T-cell (primary cell): ENCODE measurements around the gene ACTR2. TPM values are rescaled to one million over a fixed set of nuclear protein-coding genes. Genes with fewer than 3 reads are reported as not detected.
"Not testable (repeated sequence)": the region's sequence is repeated elsewhere in the genome, so short reads cannot be mapped to it uniquely, and the experiment has no call there.

ENCODE experiments used
- ATAC-seq, 4 experiments: fragments of 200-7000 bp in 3 of 4; fragments of 150-1000 bp in 1 of 4; cut with Tn5 transposase; replicated peaks in 1 of 4; 1 replicate in 3 of 4; 2 replicates in 1 of 4; pipeline ENCODE4 v1.10.0; 2021; ENCODE audit warnings: moderate library complexity in 3 of 4, mild to moderate bottlenecking in 2 of 4, moderate number of reproducible peaks in 1 of 4
- CTCF ChIA-PET, 2 donors: fragments of 300-600 bp; sonication (Branson Sonifier 250); formaldehyde crosslinking; loops; one replicate each; lab custom pipeline; 2022; ENCODE audit warnings: antibody characterized with exemption in 2 of 2; lab: Charles Lee
- POLR2A ChIA-PET, 2 donors: fragments of 300-600 bp; sonication (Branson Sonifier 250); formaldehyde crosslinking; loops; one replicate each; lab custom pipeline; 2022; ENCODE audit warnings: antibody characterized with exemption in 2 of 2; lab: Charles Lee
- DNase-seq, 35 experiments: peaks; one replicate each; pipeline versions ENCODE4 v3.0.0 to v3.0.0-alpha.2; 2013 to 2023
- H3K27ac ChIP-seq: one replicate; pipeline ENCODE4 v1.5.1; 2013; ENCODE audit warnings: low read length
- H3K27me3 ChIP-seq, 2 experiments: replicated peaks in 1 of 2; 1 replicate in 1 of 2; 2 replicates in 1 of 2; pipeline versions ENCODE4 v1.6.1 to v1.7.0; 2013; ENCODE audit warnings: low read length in 1 of 2, mixed read lengths in 1 of 2; ENCODE audit not compliant: control insufficient read depth in 2 of 2, insufficient read depth in 2 of 2; ENCODE audit errors: extremely low read depth in 1 of 2
- H3K36me3 ChIP-seq, 2 donors: 1 replicate in 1 of 2; 2 replicates in 1 of 2; pipeline versions ENCODE4 v1.6.1 to v1.7.0; 2013; ENCODE audit warnings: low read length in 1 of 2; ENCODE audit not compliant: control insufficient read depth in 2 of 2, insufficient read depth in 1 of 2; ENCODE audit errors: extremely low read depth in 1 of 2
- H3K4me1 ChIP-seq, 2 experiments: 1 replicate in 1 of 2; 2 replicates in 1 of 2; pipeline versions ENCODE4 v1.6.1 to v1.7.0; 2013; ENCODE audit warnings: low read length in 2 of 2, mixed read lengths in 1 of 2; ENCODE audit not compliant: insufficient read depth in 2 of 2, control insufficient read depth in 1 of 2; ENCODE audit errors: extremely low read depth in 1 of 2
- H3K4me3 ChIP-seq, 2 donors: 1 replicate in 1 of 2; 2 replicates in 1 of 2; pipeline versions ENCODE4 v1.5.1 to v1.7.0; 2013; ENCODE audit warnings: mild to moderate bottlenecking in 2 of 2, low read length in 1 of 2, moderate library complexity in 1 of 2; ENCODE audit not compliant: control insufficient read depth in 1 of 2; ENCODE audit errors: extremely low read depth in 1 of 2
- H3K9me3 ChIP-seq: 2 replicates; pipeline ENCODE4 v1.7.0; 2013
- H3K27ac Mint-ChIP-seq, 2 donors: one replicate each; pipeline ENCODE4 v1.8.0; 2020 to 2021; ENCODE audit warnings: mild to moderate bottlenecking in 2 of 2, mixed read lengths in 2 of 2
- H3K27me3 Mint-ChIP-seq, 2 donors: one replicate each; pipeline ENCODE4 v1.8.0; 2021 to 2022; ENCODE audit warnings: mixed read lengths in 2 of 2
- H3K36me3 Mint-ChIP-seq: one replicate; pipeline ENCODE4 v1.8.0; 2021; ENCODE audit warnings: mixed read lengths
- H3K4me1 Mint-ChIP-seq, 3 donors: one replicate each; pipeline ENCODE4 v1.8.0; 2020 to 2022; ENCODE audit warnings: mixed read lengths in 3 of 3, mild to moderate bottlenecking in 1 of 3
- H3K4me3 Mint-ChIP-seq, 3 donors: one replicate each; pipeline ENCODE4 v1.8.0; 2020 to 2022; ENCODE audit warnings: mild to moderate bottlenecking in 3 of 3, mixed read lengths in 3 of 3, moderate library complexity in 3 of 3
- H3K9me3 Mint-ChIP-seq, 3 donors: one replicate each; pipeline ENCODE4 v1.8.0; 2020 to 2022; ENCODE audit warnings: mixed read lengths in 3 of 3
- WGBS: methylation state at CpG from one replicate; pipeline ENCODE4 v1.1.5; 2013; ENCODE audit warnings: missing lambda C conversion rate; ENCODE audit not compliant: insufficient coverage; 5-methylcytosine and 5-hydroxymethylcytosine counted together
- total RNA-seq, 35 experiments: library from RNA in 6 of 35; stranded (reverse) in 6 of 35; fragments of 120-200 nt in 1 of 35; gene quantifications; one replicate each; pipeline versions ENCODE4 v1.2.1 to v1.2.4 and lab custom pipeline; 2013 to 2026

Gene ACTR2
- total RNA-seq, 5 donors from 2014 or later (not counting 1 experiment from before 2014, with no cell fraction given): 234 to 267 (median 246) TPM

DNA sequence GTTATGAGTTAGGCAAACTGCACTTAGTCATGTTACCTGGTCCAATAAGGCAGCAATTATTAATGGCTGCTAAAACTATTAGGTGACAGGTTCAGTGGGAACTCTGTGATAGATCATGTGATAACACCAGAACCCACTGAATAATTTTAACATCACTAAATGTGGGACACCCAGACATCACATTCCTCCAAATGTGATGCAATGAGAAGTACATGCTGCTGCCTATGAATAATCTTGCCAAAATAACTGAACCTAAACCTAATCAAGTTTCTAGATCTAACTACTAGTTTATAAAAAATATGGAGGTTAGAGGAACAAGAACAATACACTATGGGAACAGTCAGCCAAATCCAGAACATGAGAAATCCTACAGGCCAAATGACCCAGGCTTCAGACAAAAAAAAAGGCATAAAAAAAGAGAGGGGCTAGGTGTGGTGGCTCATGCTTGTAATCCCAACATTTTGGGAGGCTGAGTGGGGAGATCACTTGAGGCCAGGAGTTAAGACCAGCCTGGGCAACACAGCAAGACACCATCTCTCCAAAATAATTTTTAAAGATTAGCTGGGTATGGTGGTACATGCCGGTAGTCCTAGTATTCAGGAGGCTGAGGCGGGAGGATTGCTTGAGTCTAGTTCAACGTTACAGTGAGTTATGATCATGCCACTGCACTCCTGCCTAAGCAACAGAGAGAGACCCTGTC lies 7.0 kb upstream of the ACTR2 start:
- H3K9me3 Mint-ChIP-seq: no peaks in the 10 kb centered on the region
- no peaks in the 10 kb centered on the region for H3K27me3 Mint-ChIP-seq
- H3K4me1 ChIP-seq: no peaks in the 10 kb centered on the region
- ChIA-PET POLR2A (no interaction called here), CTCF (interaction anchor here in 1 of 2 donors (0.8 kb wide), 1 partner anchor 225 kb away, joined by 3 read pairs; no protein-coding TSS in a partner anchor)
- H3K36me3 ChIP-seq: no peaks in the 10 kb centered on the region
- H3K4me1 Mint-ChIP-seq: no peaks in the 10 kb centered on the region
- DNase-seq: no peak
- no peak overlapping the region for H3K4me3 ChIP-seq
- no CpG with 5 or more reads among the region's 3 CpGs for WGBS
- H3K27ac ChIP-seq: no peak overlapping the region
- H3K27me3 ChIP-seq: no peaks in the 10 kb centered on the region
- ATAC-seq: no peak
- no peak overlapping the region for H3K27ac Mint-ChIP-seq
- peaks cover 4% of the 10 kb centered on the region for H3K36me3 Mint-ChIP-seq
- H3K9me3 ChIP-seq: no peaks in the 10 kb centered on the region
- no peak overlapping the region for H3K4me3 Mint-ChIP-seq

DNA sequence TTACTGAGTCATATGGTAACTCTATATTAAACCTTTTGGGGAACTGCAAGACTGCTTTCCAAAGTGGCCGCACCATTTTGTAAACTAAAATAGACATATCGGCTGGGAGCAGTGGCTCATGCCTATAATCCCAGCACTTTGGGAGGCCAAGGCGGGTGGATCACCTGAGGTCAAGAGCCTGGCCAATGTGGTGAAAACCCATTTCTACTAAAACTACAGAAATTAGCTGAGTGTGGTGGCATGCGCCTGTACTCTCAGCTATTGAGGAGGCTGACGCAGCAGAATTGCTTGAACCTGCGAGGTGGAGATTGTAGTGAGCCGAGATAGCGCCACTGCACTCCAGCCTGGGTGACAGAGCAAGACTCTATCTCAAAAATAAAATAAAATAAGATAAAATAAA lies 6.4 kb upstream of the ACTR2 start:
- H3K4me3 ChIP-seq, H3K4me1 ChIP-seq, DNase-seq, POLR2A ChIA-PET, H3K27me3 ChIP-seq, H3K9me3 ChIP-seq, H3K4me1 Mint-ChIP-seq, H3K9me3 Mint-ChIP-seq, H3K36me3 ChIP-seq, H3K27ac ChIP-seq, H3K27ac Mint-ChIP-seq, H3K27me3 Mint-ChIP-seq, H3K4me3 Mint-ChIP-seq, ATAC-seq, H3K36me3 Mint-ChIP-seq: not testable (repeated sequence)
- 90% methylated on average over 2 of the region's 8 CpGs for WGBS
- CTCF ChIA-PET: interaction anchor here in 1 of 2 donors (0.8 kb wide), 1 partner anchor 226 kb away, joined by 3 read pairs; no protein-coding TSS in a partner anchor

DNA sequence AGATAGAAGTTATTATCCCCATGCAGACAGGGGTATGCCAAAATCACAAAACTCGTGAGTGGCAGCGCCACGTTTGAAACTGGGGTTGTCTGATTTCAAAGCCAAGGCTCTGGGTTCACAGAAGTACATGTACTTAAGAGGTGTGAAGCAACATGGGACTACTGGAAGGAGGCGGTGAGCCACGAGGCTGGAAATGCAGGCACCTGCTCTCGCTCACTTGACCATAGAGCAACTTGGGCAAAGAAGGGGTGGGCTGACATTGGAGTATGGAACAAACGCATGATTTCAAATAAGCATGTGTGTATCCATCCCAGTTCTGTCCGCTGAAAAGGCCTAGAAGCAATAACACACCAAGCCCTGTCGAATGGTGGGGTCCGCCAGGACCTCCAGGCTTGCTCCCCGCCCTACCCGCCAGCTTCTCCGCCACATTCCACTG lies 593 bp upstream of the ACTR2 start:
- CTCF ChIA-PET: interaction anchor here in 1 of 2 donors (0.6 to 1.6 kb wide), 11 partner anchors 24 to 688 kb away, joined by 3 to 7 read pairs (median 3); partner anchors contain the start of genes CEP68 and RAB1A
- Mint-ChIP-seq H3K27ac (peak overlapping the region; percentile 97 to 99), H3K27me3 (peaks cover 0 to 2% of the 10 kb centered on the region in 2 donors), H3K4me1 (peaks cover 28 to 39% (median 38%) of the 10 kb centered on the region in 3 donors), H3K36me3 (peaks cover 9% of the 10 kb centered on the region), H3K4me3 (peak overlapping the region; percentile 98 to 99 (median 99)), H3K9me3 (no peaks in the 10 kb centered on the region)
- Histone ChIP-seq H3K4me1 (peaks cover 20 to 32% of the 10 kb centered on the region in 2 experiments), H3K27ac (peak overlapping the region; percentile 95), H3K36me3 (no peaks in the 10 kb centered on the region), H3K4me3 (peak overlapping the region; percentile 90 to 99), H3K27me3 (no peaks in the 10 kb centered on the region), H3K9me3 (no peaks in the 10 kb centered on the region)
- WGBS: 1% methylated on average over 13 of the region's 13 CpGs
- DNase-seq (peak in 3 of 35 experiments; percentile 4 to 13 (median 4)), ATAC-seq (peak in 3 of 4 experiments; percentile 1 to 13 (median 12))
- POLR2A ChIA-PET: interaction anchor here (0.6 to 1.3 kb wide), 27 partner anchors 9 to 1637 kb away, joined by 3 to 26 read pairs (median 7); partner anchors contain the start of genes RAB1A (in 2 of the 2), CEP68 (in 1 of the 2) and SERTAD2 (in 1 of the 2)

DNA sequence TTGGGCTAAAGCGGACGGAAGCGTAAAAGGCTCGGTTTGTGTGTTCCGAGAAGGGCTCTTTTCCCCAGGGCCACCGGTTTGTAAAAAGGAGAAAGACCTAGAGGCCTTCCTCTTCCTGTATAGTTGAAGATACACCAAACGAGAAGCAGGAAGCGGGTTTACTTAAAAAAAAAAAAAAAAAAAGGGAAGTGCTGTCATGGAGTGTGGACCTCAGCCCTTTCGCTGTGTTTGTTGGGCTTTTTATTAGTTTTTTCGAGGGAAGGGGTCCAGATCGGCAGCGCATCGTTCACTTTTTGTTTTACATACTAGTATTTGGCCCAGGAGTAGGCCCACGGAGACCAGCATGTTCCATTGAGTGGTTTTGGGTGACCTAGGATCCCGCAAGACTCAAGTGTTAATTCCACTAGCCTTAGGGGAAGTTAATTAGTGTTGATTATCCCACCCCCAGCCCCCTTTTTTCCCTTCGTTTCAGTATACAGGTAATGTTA lies 676 bp downstream of the ACTR2 start:
- CTCF ChIA-PET: no interaction called here
- Histone ChIP-seq H3K36me3 (no peaks in the 10 kb centered on the region), H3K9me3 (no peaks in the 10 kb centered on the region), H3K27me3 (no peaks in the 10 kb centered on the region), H3K27ac (peak overlapping the region; percentile 95), H3K4me3 (peak overlapping the region; percentile 90 to 99), H3K4me1 (peaks cover 30 to 39% of the 10 kb centered on the region in 2 experiments)
- Mint-ChIP-seq H3K4me3 (peak overlapping the region; percentile 98 to 99 (median 99)), H3K4me1 (peaks cover 38 to 50% (median 48%) of the 10 kb centered on the region in 3 donors), H3K9me3 (no peaks in the 10 kb centered on the region), H3K27ac (peak overlapping the region; percentile 93 to 95), H3K36me3 (peaks cover 13% of the 10 kb centered on the region), H3K27me3 (peaks cover 0 to 2% of the 10 kb centered on the region in 2 donors)
- no CpG with 5 or more reads among the region's 16 CpGs for WGBS
- peak in 25 of 35 experiments; percentile 6 to 71 (median 31) for DNase-seq
- POLR2A ChIA-PET: no interaction called here
- ATAC-seq: peak; percentile 44 to 61 (median 58)

DNA sequence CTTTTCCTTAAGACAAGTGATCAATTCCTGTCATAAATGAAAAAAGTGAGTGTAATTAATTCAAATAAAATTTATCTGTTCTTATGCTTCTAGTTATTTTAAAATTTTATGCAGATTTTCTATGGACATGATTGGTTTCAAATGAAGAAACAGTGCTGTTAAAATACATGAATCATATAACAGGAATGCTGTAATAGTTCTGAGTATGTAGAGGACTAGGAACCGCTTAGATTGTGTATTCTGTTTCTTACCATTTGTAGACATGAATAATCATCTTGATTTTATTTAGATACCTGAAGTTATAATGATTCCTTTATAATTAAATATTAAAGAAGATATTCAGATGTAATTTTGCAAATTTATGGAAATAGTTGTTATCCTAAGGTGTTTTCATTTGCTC lies 3.5 kb downstream of the ACTR2 start:
- Mint-ChIP-seq H3K9me3 (no peaks in the 10 kb centered on the region), H3K27me3 (peaks cover 0 to 2% of the 10 kb centered on the region in 2 donors), H3K27ac (no peak overlapping the region), H3K4me1 (peaks cover 57 to 75% (median 74%) of the 10 kb centered on the region in 3 donors), H3K4me3 (peak overlapping the region in 2 of 3 donors; percentile 21 to 41), H3K36me3 (peaks cover 19% of the 10 kb centered on the region)
- DNase-seq (no peak), ATAC-seq (no peak)
- ChIA-PET POLR2A (interaction anchor here in 1 of 2 donors (0.6 to 0.9 kb wide), 2 partner anchors 175 to 624 kb away, joined by 3 to 4 read pairs; no protein-coding TSS in a partner anchor), CTCF (no interaction called here)
- Histone ChIP-seq H3K27ac (peak overlapping the region; percentile 20), H3K4me3 (no peak overlapping the region), H3K4me1 (peaks cover 36 to 58% of the 10 kb centered on the region in 2 experiments), H3K9me3 (no peaks in the 10 kb centered on the region), H3K36me3 (peaks cover 0 to 3% of the 10 kb centered on the region in 2 donors), H3K27me3 (no peaks in the 10 kb centered on the region)
- no CpG with 5 or more reads among the region's 1 CpG for WGBS

DNA sequence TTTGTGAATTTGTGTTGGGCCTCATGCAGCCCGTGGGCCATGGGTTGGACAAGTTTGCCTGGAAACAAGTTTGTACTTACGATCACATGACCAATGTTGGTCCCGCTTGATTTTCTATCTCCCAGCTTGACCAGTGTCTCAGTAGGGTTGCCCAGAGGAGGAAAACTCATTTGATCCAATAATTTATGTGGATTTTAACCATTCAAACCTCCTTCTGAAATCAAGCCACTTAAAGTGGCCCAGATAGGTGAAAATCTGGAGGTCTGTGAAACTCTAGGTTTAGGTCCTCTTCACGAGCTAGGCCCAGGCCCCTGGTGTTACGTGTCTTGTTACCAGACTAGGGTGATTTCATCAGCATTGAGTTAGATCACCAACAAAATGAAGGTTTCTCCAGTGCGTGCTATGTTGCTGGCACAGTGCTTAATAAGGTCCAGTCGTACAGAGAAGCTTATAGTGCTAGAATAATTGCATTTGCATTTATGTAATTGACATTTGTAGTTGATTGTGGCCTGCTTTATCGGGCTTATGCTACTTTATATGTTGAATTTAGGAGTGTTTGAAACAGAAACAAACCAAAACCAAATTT lies 4.4 kb downstream of the ACTR2 start:
- peaks cover 19% of the 10 kb centered on the region for H3K36me3 Mint-ChIP-seq
- CTCF ChIA-PET: interaction anchor here in 1 of 2 donors (0.5 kb wide), 1 partner anchor 635 kb away, joined by 4 read pairs; no protein-coding TSS in a partner anchor

More for the DNA sequence above, 4.4 kb downstream of the ACTR2 start:
- peak overlapping the region; percentile 19 to 53 (median 41) for H3K4me3 Mint-ChIP-seq
- H3K27me3 ChIP-seq: no peaks in the 10 kb centered on the region
- DNase-seq: peak in 3 of 35 experiments; percentile 4 to 31 (median 12)
- no peaks in the 10 kb centered on the region for H3K9me3 ChIP-seq
- H3K9me3 Mint-ChIP-seq: no peaks in the 10 kb centered on the region
- H3K4me1 Mint-ChIP-seq: peaks cover 56 to 76% (median 74%) of the 10 kb centered on the region in 3 donors
- H3K36me3 ChIP-seq: peaks cover 0 to 5% of the 10 kb centered on the region in 2 donors
- 59% methylated on average over 6 of the region's 8 CpGs for WGBS
- H3K27ac Mint-ChIP-seq: peak overlapping the region; percentile 59 to 62
- H3K4me3 ChIP-seq: no peak overlapping the region
- no peak for ATAC-seq
- peak overlapping the region; percentile 20 for H3K27ac ChIP-seq
- POLR2A ChIA-PET: no interaction called here
- peaks cover 0 to 2% of the 10 kb centered on the region in 2 donors for H3K27me3 Mint-ChIP-seq
- peaks cover 30 to 60% of the 10 kb centered on the region in 2 experiments for H3K4me1 ChIP-seq
